ENCODE data around the gene ARFGAP3. TPM values are rescaled to one million over a fixed set of nuclear protein-coding genes. Genes with fewer than 3 reads are reported as not detected.

The ARFGAP3 gene
- total RNA-seq, 1 donor from 2014 or later: 29.8 TPM

DNA sequence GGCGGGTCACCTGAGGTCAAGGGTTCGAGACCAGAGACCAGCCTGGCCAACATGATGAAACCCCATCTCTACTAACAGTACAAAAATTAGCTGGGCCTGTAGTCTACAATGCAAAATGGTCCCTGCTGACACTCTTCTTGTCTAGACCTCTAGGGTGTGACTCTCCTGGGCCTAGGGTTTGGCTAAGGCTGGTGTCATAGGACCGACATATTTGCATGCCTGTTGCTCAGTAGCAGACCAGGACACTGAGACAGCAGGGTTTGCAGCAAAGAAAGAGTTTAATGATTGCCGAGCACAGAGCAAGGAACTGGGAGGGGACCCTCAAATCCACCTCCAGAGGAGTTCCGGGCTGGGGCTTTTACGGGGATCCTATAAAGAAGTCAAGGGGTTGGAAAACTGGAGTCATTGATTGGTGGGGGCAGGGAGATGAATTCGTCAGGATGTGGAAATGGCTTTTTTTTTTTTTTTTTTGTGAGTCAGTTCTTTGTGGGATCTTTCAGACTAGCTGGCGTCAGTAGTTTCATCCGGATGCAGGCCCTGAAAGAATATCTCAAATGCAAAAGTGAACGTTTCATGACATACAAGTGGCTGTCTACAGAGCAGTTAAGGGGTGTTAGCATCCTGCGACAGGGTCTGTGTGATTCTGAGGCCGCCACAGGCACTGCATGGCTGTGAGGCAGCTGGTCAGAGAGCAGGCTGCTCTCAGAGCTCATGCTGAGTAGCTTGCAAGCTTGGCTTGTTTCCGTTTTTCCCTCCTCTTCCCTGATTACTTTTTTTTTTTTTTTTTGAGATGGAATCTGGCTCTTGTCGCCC lies 109.2 kb downstream of the ARFGAP3 start:
- peaks cover 7% of the 10 kb centered on the region for H3K4me1 Mint-ChIP-seq (ENCODE audit: unreplicated experiment)
- DNase-seq (ENCODE audit: low spot score): no peak
- H3K36me3 Mint-ChIP-seq (ENCODE audit: low read depth, unreplicated experiment): no peaks in the 10 kb centered on the region
- H3K27me3 Mint-ChIP-seq (ENCODE audit: unreplicated experiment): peaks cover 1% of the 10 kb centered on the region
- TF ChIP-seq, protein P1, sequence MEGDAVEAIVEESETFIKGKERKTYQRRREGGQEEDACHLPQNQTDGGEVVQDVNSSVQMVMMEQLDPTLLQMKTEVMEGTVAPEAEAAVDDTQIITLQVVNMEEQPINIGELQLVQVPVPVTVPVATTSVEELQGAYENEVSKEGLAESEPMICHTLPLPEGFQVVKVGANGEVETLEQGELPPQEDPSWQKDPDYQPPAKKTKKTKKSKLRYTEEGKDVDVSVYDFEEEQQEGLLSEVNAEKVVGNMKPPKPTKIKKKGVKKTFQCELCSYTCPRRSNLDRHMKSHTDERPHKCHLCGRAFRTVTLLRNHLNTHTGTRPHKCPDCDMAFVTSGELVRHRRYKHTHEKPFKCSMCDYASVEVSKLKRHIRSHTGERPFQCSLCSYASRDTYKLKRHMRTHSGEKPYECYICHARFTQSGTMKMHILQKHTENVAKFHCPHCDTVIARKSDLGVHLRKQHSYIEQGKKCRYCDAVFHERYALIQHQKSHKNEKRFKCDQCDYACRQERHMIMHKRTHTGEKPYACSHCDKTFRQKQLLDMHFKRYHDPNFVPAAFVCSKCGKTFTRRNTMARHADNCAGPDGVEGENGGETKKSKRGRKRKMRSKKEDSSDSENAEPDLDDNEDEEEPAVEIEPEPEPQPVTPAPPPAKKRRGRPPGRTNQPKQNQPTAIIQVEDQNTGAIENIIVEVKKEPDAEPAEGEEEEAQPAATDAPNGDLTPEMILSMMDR (IDR thresholded peaks at IDR 0.05; ENCODE audit: unreplicated experiment): no peak
- H3K27ac Mint-ChIP-seq (ENCODE audit: unreplicated experiment): peak overlapping the region; percentile 82
- no peaks in the 10 kb centered on the region for H3K9me3 Mint-ChIP-seq (ENCODE audit: unreplicated experiment)
- H3K4me3 Mint-ChIP-seq (ENCODE audit: unreplicated experiment): no peak overlapping the region

Other genes starting within 250 kb of the ARFGAP3 start
- 50.0 TPM for gene POLDIP3, start 242.4 kb downstream of the ARFGAP3 start, total RNA-seq (ENCODE audit: unreplicated experiment)
- 0.82 TPM for gene ATP5MGL, start 216.7 kb downstream of the ARFGAP3 start, total RNA-seq (ENCODE audit: unreplicated experiment)
- 125 TPM for gene CYB5R3, start 207.9 kb downstream of the ARFGAP3 start, total RNA-seq (ENCODE audit: unreplicated experiment)
- 5.3 TPM for gene A4GALT, start 136.4 kb downstream of the ARFGAP3 start, total RNA-seq (ENCODE audit: unreplicated experiment)
- 93.7 TPM for gene PACSIN2, start 157.9 kb upstream of the ARFGAP3 start, total RNA-seq (ENCODE audit: unreplicated experiment)
- 13.0 TPM for gene TTLL1, start 232.1 kb upstream of the ARFGAP3 start, total RNA-seq (ENCODE audit: unreplicated experiment)

Data from endothelial cell (in vitro differentiated cells).